GM19043 (cell line): ENCODE measurements around the gene GAS2L3.
A peak's percentile ranks its signal among the peaks of the same experiment; 100 is the strongest.
"Not testable (repeated sequence)": the region's sequence is repeated elsewhere in the genome, so short reads cannot be mapped to it uniquely, and the experiment has no call there.

Experiments used
- ATAC-seq: cut with Tn5 transposase; IDR thresholded peaks from one replicate; pipeline ENCODE4 v1.9.1; 2021; ENCODE audit warnings: low read depth; ENCODE audit not compliant: unreplicated experiment

Gene GAS2L3

DNA sequence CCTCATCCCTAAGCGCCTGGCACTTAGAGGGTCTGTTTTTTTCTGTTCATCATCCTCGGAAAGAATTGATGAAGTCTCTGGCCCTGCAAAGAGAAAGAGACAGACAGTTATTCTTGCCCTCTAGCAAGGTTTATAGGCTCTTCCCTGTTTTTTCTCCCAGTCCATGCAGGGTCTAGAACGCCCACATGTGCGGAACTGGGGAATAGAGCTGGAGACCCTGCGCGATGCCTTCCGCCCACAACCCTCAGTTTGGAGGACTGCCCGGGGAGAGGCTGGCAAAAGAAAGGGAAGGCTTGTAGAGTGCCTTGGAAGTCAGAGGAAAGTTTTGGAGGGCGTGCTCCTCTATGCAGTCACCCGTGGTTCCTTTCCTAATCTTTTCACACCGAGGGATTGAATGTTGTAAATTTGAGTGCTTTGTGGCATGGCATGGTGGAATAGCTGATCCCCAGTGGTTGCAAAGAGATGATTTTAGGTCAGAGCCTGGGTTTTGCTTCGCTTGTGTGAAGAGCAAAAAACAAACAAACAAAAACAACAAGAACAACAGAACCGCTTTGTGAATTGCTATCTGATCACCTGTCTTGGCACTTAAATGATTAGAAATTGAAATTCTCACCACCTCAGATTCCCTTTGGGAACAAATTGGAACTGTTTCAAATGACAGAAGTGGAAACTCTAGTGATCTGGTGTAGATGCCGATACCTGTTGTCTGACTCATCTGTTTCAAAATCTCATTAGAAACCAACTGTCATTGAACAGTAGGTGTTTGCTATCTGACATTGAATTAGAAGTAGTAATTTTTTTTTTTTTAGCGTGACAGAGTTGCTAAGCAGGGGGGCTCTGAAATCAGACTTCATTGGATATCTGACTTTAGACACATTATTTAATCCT, 947 bp downstream of the GAS2L3 start:
- no peak for ATAC-seq

DNA sequence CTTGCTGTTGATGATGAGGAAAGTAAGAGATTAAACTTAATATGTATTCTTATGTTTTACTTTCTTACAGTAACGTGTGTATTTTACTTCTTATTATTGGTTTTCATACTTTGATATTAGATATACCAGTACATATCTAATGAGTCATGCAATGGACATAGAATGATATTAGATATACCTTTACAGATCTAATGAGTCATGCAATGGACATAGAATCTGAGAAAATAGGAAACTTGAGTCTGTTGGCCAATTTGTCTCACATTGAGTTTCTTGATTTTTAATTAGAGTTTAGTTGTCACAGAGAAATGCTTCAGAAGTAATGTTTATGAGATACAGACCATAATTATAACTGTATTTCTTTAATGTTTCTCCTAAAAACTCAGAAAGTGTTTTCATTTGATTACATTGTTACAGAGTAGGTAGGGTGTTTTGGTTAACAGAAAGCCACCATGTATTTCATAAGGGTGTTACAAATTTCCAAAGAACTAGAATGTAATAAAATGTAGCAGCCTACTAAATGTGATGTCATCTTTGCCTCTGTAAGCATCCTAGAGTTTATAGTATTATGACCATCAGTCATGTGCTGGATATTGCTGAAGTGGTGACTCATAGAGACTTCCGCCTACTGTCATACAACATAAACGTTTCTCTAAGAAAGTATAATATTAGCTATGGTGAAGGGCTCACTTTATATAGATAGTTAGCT, 3.0 kb downstream of the GAS2L3 start:
- no peak for ATAC-seq

DNA sequence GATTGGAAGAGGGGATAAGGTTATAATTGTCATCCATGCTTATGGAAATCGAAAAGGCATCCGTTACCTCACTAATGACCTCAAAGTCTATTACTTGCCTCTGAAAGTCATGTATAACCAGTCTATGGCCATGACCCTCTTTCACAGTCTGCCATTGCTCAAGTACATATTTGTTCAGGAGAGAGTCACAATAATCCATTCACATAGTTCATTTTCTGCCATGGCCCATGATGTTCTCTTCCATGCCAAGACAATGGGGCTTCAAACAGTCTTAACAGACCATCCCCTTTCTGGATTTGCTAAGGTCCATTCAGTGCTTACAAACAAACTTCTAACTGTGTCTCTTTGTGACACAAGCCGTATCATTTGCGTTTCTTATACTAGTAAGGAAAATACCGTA, 5.4 kb downstream of the GAS2L3 start:
- ATAC-seq = no peak

DNA sequence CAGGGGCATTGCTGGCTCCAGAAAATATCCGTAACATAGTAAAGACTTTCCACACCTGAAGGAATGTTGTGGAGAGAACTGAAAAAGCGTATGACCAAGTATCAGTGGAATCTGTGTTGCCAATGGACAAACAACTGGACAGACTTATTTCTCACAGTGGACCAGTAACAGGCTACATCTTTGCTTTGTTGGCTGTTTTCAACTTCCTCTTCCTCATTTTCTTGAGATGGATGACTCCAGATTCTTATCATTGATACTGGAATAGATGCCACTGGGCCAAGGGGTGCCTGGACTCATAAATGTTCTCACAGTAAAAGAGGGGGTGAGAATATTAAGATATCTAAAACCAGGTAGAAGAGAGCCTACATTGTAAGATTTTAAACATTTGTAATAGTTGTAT, 6.4 kb downstream of the GAS2L3 start:
- no peak for ATAC-seq

DNA sequence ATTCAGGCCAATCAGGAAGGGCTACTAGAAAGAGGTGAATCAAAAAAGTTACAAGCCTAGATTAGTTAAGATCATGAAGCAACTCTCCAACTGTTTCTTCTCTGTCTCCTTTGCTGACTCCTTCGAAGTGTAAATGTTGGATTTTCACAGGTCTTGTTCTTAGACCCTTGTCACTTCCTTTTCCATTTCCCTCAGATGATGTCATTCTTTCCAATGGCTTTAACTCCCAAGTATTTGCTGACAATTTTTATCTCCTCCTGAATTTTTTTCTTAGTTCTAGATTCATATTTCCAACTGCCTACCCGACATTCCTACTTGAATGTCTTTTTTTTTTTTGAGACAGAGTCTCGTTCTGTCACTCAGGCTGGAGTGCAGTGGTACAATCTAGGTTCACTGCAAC, 10.8 kb downstream of the GAS2L3 start:
- ATAC-seq = no peak

DNA sequence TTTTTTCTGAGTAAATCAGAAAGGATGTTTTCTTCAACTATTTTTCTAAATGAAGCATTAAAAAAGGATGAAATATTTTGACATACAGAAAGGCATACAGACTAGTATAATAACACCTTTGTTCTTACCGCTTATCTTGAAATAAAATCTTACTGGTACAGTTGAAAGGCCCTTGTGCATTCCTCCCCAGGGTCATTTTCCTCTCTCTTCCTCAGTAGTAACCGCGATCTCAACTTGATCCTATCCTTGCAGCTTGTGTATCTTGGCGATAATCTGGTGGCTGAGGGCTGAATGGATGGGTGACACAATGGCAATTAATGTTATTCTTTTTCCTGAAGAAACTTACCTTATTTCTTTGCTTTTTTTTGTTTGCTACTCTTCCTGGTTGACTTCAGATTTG, 18.5 kb downstream of the GAS2L3 start:
- ATAC-seq = no peak

DNA sequence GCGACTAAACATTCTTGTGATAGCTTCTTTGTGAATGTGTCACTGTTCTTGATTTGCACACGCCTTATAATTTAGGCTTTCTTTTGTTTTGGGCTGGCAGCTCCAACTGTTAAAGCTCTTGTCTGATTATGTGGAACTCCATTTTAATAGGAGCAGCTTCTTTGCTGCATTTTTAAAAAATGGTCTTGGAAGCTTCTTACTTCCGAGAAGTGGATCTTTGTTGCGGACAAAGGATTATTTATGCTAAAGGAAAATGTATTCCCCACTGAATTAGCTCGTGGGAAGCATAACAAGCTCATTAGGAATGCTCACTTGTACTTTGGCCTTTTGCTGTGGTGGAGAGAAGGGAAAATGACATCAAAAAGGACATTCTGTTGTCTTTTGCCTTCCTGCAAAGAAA, 20.0 kb downstream of the GAS2L3 start:
- ATAC-seq = no peak

DNA sequence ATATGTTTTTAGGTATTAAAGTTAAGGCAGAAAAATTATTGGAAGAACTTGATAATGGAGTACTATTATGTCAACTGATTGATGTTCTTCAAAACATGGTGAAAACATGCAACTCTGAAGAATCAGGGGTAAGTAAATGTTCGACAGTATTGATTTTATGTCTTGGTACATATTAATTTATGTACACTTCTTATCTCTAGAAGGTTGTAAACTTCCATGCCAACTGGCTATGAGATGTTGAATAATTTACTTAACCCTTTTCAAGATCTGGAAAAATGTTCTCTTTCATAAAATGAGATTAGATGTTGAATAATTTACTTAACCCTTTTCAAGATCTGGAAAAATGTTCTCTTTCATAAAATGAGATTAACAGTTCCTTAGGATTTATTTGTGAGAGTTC, 28.1 kb downstream of the GAS2L3 start:
- no peak for ATAC-seq

DNA sequence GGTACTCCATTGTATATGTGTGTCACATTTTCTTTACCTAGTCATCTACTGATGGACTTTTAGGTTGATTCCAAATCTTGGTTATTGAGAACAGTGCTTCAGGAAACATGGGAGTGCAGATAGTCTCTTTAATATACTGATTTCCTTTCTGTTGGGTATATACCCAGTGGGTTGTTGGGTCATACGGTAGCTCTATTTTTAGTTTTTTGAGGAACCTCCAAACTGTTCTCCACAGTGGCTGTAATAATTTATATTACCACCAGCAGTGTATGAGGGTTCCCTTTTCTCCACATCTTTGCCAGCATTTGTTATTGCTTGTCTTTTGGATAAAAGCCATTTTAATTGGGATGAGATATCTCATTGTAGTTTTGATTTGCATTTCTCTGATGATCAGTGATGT, 29.5 kb downstream of the GAS2L3 start:
- not testable (repeated sequence) for ATAC-seq

DNA sequence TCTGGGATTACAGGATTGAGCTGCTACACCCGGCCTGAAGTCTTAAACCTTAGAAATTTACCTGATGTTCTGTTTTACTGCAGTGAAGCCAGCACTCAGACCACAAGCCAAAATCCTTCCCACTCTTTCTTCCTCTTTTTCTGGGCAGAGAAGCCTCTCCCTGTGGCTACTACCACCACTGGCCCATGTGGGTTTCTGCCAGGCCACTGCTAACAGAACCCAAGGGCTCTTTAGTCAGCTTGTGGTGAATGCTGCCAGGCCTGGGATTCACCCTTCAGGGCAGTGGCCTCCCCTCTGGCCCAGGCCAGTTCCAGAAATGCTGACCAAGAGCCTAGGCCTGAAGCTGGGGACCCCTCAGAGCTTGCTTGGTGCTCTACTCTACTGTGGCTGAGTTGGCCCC, 35.3 kb downstream of the GAS2L3 start:
- no peak for ATAC-seq

DNA sequence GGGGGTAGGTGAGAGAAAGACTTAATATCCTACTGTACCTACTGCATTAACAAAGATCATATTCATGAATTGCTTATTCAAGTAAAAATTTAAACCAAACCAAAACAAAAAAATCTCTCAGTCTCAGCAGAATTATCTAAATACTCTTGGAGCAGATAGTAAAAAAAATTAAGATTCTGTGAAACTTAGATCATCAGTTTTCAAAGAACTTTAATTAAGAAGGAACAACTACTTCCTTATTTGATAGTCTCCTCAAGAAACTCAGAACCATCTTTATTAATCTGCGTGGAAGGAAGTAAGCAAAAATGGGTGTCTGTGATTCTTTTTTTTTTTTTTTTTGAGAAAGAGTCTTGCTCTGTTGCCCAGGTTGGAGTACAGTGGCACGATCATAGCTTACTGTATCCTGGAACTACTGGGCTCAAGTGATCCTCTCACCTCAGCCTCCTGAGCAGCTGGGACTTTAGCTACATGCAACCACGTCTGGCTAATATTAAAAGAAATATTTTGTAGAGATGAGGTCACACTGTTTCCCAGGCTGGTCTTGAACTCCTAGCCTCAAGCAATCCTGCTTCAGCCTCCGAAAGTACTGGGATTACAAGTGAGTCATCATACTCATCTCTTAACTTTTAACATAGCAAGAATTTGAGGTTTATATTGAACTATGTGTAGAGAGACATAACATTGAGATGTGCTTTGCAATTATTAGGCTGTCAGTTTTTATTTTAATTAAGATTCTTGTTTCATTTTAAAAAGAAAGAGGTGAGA, 37.4 kb downstream of the GAS2L3 start:
- ATAC-seq = no peak

DNA sequence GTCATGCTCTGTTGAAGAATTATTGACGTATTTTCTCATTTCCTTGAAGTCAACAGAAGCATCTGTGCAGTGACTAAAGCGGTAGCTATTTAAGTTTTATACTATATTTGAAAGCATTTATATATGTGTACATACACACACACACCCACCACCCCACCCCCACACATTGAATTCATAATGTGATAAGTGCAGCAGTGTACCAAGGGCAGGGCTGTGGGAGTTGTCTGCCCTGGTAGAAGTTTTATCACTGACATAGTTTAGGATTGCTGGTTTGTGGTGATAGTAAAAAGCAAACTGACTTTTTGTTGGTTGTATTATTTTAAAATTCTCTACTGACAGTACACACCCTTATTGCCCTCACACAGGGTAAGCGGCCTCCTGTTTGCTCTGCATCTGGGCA, 39.1 kb downstream of the GAS2L3 start:
- no peak for ATAC-seq

DNA sequence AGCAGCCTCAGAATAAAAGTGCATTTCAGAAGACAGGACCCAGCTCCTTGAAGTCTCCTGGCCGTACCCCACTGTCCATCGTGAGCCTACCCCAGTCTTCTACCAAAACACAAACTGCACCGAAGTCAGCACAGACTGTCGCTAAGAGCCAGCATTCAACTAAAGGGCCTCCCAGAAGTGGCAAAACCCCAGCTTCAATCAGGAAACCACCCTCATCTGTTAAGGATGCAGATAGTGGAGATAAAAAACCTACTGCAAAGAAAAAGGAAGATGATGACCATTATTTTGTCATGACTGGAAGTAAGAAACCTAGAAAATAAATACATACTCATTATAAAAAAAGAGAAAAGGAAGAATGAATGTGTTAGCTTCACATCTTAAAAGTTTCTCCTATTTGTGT, 51.1 kb downstream of the GAS2L3 start:
- no peak for ATAC-seq

DNA sequence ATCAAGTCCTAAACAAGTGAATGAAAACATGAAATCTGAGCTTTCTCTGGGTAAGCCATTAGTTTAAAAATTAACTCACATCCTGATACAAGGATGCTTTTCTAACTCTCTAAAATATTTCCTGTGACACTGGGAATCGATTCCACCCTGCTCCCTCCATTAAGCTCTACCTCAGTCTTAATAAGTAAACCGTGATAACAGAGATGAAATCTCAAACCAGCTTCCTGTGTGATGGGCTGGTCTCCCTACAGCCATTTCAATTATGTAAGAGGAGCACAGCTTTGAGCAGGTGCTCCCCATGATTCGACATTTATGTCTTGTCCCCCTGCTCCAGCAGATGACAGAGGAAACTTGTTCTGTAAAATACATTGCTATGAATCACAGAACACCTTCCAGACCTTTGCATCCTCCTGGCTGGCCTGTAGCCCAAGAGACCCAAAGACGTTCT, 59.0 kb downstream of the GAS2L3 start:
- peak; percentile 56 for ATAC-seq

DNA sequence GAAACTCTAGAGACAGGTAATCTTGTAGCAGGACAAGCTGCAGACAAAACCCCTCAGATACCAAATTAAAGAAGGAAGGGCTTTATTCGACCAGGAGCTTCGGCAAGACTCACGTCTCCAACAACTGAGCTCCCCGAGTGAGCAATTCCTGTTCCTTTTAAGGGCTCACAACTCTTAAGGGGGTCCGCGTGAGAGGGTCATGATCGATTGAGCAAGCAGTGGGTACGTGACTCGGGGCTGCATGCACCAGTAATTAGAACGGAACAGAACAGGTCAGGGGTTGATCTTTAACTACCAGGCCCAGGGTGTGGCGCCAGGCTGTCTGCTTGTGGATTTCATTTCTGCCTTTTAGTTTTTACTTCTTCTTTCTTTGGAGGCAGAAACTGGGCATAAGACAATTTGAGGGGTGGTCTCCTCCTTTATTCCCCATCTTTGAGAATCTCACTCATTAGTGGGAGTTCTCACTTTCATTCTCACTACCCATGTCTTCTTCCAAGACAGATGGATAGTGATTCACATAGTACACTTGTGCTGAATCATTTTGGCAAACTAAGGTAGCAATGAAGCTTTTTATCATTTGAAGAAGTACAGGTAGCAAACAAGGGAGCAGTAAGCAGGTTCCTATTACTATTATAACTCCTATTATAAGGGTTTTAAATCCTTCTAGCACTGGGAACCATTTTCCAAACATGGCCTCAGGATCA, 59.8 kb downstream of the GAS2L3 start:
- ATAC-seq = peak; percentile 27

DNA sequence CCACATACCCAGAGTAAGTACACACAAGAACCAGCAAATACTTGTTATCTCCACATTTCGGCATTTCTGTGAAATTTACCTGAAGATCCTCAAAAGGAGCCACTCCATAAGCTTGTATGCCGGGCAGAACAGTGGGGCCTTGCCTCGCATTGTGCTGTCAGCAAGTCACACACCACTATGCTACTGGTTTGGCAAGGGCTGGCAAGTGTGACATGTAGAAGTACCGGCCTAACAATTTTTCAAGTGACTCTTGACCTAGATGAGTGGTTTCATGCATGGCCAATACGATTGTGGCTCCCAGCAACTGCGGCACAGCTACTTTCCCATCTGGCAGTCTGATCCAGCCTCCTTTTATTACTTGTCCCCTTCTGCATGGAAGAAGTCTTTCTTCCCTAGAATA, 69.8 kb downstream of the GAS2L3 start:
- ATAC-seq = no peak

DNA sequence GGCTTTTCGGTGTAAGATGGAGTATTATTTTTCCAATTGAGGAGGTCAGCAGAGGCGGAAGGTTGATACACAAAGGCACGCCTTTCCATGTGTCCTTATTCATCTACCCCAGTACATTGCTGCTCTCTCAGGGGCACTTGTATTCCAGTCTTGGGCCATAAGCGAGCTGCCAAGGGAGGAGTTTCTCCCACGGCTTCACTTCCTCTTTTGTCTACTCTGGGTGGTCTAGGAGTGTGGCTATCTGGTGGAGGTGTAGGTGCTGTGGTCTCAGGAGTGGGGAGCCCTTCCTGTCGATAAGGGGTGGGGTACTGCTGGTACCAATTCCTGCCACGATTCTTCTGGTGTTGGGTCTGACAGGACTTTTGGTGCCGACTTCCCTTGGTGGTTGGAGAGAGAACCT, 73.4 kb downstream of the GAS2L3 start:
- no peak for ATAC-seq

DNA sequence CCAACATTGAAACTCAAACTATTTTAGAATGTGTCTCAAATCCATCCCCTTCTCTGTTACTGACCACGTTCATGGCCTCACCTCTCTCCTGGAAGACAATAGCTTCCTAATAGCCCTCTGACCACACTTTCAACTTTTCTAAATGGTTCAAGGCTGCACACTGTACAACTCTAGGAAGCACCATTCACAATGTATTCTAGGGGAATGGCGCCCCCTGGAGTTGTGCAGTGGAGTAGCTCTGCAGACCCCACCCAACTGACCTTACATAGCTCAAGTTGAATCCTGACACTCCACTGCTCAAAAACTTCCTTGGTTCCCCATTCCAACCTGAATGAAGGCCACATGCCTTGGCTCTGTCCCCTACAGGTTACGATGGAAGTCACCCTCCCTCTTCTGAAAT, 77.6 kb downstream of the GAS2L3 start:
- ATAC-seq = no peak

DNA sequence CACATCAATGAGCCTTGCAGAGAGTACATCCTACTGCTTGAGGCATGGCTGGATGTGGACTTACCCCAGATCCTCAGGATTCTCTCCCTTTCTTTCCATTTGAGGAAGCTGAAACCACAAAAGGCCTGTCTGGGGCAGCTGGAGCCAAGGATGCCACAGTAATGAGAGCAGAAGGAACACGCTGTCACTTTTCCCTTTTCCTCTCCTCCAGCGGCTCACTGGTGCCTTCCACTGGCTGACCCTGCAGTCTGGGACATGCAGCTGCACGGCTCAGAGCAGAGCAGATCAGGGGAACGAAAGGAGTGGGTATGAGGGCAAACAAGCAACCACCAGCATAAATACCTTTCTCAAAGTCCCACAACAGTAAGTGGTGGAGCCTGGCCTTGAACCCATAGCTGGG, 78.2 kb downstream of the GAS2L3 start:
- ATAC-seq = no peak

DNA sequence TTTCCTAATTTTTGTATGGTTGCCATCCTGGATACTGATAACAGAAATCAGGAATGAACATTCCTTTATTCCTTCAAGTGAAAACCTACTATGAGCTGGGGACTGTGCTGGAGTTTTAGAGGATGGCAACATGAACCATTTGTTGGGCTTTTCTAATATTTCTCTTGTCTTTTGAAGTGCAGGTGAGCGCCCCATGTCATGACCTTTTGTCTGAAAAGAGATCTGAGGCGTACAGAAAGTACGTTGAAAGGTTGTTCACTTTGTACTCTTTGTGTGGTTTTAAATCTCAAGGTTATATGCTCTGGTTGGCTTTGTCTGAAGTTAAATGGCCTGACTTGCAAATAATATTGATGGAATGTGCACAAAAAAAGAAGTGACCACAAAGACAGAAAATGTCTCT, 79.0 kb downstream of the GAS2L3 start:
- ATAC-seq = no peak

DNA sequence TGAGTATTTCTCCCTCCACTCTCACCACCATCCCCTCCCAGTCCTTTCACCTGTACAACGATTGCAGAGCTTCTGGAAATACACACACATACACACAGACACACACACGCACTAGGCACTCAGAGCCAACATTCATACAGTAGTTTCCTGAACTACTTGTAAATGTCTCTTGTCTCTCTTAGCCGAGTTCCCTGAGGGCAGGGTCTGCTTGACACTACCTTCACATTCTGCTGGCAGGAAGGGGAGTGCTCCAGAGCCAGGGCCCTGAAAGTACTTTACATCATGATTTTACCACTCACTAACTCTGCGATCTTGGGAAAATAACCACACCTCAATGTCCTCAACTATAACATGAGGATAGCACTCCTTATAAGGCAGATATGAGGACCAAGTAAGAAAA, 82.7 kb downstream of the GAS2L3 start:
- no peak for ATAC-seq
